Neural cell (in vitro differentiated cells): ENCODE data around the gene INTS14.
"Not testable (repeated sequence)": the region's sequence is repeated elsewhere in the genome, so short reads cannot be mapped to it uniquely, and the experiment has no call there.

Experiments
- CTCF ChIP-seq: fragments of 450-650 bp; IDR thresholded peaks from 2 replicates; pipeline ENCODE4 v1.5.1; 2014; ENCODE audit warnings: antibody characterized with exemption, mild to moderate bottlenecking, moderate library complexity; ENCODE audit not compliant: poor library complexity, severe bottlenecking
- EZH2 ChIP-seq: fragments of 200-600, 300-800 bp; shearing (Covaris generic), sonication (generic); IDR thresholded peaks from 2 replicates; pipeline ENCODE4 v1.6.1; 2014; ENCODE audit warnings: antibody characterized with exemption, low read length, borderline replicate concordance, mild to moderate bottlenecking; ENCODE audit not compliant: insufficient read depth, poor library complexity, severe bottlenecking
- MXI1 ChIP-seq: fragments of 450-650 bp; conservative IDR thresholded peaks from 2 replicates; pipeline ENCODE4 v1.6.1; 2014; ENCODE audit warnings: antibody characterized with exemption, mild to moderate bottlenecking; ENCODE audit not compliant: poor library complexity, severe bottlenecking
- POLR2AphosphoS5 ChIP-seq: IDR thresholded peaks from 2 replicates; pipeline ENCODE4 v1.6.1; 2012
- REST ChIP-seq: IDR thresholded peaks from 2 replicates; pipeline ENCODE4 v1.6.1; 2012; ENCODE audit warnings: borderline replicate concordance

- TF ChIP-seq CTCF, MXI1, REST, EZH2, POLR2AphosphoS5: not testable (repeated sequence)
Observed at GRCh38 chr15:65552851-65553250, 58.1 kb downstream of the INTS14 start.
